Left forelimb (tissue), 1 donor: ENCODE results near the gene KIF25.
"Not testable (repeated sequence)": the region's sequence is repeated elsewhere in the genome, so short reads cannot be mapped to it uniquely, and the experiment has no call there.

Experiments
- DNase-seq: peaks from one replicate; pipeline ENCODE4 v3.0.0-alpha.2; 2018; ENCODE audit warnings: low spot score

KIF25 gene

GRCh38 chr6:167995731-167996151 lies 1.7 kb upstream of the KIF25 start:
- DNase-seq = no peak

DNA sequence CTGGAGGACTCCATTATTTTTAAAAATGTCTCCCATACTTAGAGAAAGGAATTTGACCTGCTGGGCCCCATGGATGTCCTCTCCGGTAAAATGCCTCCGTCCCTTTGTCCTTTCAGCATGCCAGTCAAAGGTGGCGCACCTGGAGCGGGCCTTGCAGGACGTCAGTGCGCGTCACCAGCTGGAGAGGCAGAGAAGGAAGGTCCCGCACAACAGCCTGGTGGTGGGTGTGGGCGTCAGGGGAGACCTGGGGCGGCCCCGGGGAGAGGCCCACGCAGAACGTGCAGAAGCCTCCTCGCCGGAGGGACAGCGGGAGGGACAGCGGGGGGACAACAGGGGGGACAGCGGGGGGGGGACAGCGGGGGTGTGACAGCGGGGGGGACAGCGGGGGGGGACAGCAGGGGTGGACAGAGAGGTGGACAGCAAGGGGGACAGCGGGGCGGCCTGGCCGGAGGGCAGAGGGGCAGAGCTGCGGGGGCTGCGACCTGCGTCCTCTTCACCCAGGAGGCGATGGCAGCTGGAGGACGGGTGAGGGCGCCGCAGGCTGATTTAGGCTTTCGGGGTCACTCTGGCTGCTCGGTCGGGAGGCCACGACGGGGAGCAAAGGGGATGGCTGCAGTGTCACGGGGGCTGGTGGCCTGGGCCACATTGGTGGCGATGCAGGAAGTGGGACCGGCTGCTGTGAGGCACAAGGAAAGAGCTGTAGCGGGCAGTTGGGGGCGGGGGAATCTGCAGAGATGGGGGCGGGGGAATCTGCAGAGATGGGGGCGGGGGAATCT lies 859 bp upstream of the KIF25 start:
- DNase-seq = no peak

DNA sequence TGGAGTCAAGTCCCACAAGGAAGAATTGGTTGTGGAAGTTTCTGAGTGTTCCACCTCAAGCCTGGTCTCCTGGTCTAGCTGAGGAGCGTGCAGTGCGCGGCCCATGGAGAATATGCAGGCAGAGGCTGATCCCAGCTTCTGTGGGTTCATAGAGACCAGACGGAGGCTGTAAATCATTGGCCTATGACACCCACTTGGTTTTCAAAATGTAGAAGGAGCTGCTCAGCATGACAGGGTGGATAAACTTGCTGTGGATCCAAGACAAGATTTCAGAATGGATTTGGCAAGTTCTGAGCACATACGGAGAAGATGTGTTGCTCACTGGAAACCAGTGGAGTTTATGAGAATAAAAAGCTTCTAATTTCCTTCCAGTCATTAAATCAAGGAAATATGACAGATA lies 744 bp downstream of the KIF25 start:
- DNase-seq = no peak

- DNase-seq = no peak
Measured at GRCh38 chr6:168000198-168001028, 2.9 kb downstream of the KIF25 start.

GRCh38 chr6:168001029-168001332 lies 3.5 kb downstream of the KIF25 start:
- no peak for DNase-seq

DNA sequence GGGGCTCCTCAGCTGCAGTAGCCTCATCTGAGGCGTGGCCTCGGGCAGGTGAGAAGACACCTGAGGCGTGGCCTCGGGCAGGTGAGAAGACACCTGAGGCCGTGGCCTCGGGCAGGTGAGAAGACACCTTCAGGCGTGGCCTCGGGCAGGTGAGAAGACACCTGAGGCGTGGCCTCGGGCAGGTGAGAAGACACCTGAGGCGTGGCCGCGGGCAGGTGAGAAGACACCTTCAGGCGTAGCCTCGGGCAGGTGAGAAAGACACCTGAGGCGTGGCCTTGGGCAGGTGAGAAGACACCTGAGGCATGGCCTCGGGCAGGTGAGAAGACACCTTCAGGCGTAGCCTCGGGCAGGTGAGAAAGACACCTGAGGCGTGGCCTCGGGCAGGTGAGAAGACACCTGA lies 4.0 kb downstream of the KIF25 start:
- DNase-seq = not testable (repeated sequence)

- no peak for DNase-seq
Measured at GRCh38 chr6:168002804-168003203, 5.3 kb downstream of the KIF25 start.

GRCh38 chr6:168004023-168004422 lies 6.6 kb downstream of the KIF25 start:
- no peak for DNase-seq

GRCh38 chr6:168004945-168005344 lies 7.5 kb downstream of the KIF25 start:
- no peak for DNase-seq

GRCh38 chr6:168005796-168006195 lies 8.3 kb downstream of the KIF25 start:
- DNase-seq = no peak

- no peak for DNase-seq
Measured at GRCh38 chr6:168007592-168008338, 10.3 kb downstream of the KIF25 start.

DNA sequence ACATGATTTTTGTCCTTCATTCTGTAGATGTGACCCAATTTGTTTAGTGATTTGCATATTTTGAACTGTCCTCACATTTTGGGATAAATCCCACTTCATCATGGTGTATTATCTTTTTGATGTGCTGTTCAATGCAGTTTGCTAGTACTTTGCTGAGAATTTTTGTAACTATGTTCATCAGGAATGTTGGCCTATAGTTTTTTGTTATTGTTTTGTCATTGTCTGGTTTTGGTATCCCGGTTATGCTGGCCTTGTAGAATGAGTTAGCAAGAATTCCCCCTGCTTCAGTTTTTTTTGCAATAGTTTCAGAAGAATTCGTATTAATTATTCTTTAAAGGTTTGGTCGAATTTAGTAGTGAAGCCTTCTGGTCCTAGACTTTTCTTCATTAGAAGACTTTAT lies 11.9 kb downstream of the KIF25 start:
- DNase-seq = no peak

DNA sequence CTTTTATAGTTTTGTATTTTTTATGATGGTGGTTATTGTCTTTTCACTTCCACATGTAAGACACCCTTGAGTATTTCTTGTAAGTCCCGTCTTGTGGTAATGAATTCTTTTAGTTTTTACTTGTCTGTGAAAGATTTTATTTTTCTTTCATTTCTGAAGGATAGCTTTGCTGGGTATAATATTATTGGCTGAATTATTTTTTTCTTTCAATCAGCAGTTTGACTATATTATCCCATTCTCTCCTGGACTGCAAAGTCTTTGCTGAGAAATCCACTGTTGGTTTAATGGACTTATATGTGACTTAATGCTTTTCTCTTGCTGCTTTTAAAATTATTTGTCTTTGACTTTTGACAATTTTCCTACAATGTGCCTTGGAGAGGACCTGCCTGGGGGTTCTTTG lies 13.8 kb downstream of the KIF25 start:
- no peak for DNase-seq

GRCh38 chr6:168012431-168013249 lies 15.2 kb downstream of the KIF25 start:
- DNase-seq = peak; percentile 47

DNA sequence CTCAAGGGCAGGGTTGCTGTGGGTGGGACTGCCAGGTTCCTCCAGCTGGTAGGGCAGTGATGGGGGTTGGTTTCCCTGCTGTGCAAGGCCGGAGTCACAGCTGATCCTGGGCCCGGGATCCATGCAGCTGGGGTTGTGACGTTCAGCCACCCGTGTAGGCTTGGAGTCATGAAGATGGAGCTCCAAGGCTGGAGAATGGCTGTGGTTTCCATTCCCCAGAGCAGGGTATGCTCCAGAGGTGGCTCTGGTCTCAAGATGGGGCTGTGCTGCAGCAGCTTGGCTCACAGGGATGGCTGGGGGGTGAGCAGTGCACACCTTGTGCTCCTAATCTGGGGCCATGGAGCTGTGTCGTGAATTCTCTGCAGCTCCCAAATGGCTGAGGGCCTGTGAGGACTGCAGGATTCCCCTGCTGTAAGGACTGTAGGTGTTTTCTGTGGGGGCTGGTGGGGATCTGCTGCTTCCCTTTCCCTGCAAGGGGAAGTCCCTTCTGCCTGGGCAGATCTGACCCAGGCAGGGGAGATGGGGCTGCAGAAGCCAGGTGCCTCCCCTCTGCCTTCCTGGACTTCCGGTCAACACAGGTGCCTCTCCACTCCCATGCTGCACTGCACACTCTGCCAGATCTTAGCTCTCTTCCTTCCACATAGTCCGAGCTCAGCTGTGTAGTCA lies 15.9 kb downstream of the KIF25 start:
- DNase-seq = peak; percentile 55

DNA sequence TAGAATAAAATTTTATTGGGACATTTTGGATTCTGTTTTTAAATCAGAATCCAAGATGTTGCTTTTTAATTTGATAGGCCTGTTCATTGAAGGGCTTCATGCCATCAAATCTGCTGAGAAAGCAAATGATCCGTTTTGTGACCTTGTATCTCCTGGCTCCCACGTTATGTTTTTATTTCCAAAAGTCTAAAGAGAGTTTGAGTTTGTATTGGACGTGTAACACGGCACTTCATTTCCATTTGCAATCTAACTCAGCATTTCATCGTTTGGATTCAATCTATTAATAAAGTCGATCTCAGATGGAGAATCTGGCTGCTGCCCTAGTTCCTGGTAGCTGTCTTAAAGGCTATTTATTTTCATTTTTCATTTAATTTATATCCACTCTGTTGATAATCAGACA lies 17.0 kb downstream of the KIF25 start:
- DNase-seq = no peak

- DNase-seq = peak; percentile 36
Measured at GRCh38 chr6:168015009-168015408, 17.5 kb downstream of the KIF25 start.

DNA sequence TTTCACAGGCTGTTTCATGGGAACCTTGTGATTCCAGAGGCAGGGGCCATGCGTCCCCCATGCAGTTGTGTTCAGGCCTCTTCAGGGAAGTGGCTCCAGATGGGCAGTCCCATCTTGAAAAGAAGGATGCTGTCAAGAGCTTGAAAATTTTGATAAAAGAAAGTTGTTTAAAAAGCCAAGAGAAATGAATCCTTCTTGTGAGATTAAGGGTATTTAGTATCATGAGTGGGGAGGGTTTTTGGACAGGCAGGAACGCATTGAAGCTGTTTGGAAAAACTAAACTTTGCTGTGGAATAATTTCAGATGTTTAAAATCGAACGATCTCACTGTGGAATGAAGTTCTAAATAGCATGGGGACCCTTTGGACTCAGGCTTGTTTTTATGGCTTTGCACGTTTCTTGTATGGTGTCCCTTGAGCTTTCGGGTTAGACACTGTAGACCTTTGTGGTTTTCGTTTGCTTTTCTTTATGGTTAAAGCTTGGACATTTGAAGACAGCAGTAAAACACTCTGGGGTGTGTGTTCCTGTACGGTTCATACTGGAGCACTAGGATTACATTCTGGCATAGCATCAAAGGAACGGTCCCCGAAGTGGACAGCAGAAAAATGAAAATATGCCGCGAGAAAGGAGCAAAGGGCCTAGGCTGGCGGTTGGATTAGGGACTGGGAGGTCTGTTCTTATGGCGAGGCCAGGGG lies 18.2 kb downstream of the KIF25 start:
- DNase-seq = peak; percentile 62

DNA sequence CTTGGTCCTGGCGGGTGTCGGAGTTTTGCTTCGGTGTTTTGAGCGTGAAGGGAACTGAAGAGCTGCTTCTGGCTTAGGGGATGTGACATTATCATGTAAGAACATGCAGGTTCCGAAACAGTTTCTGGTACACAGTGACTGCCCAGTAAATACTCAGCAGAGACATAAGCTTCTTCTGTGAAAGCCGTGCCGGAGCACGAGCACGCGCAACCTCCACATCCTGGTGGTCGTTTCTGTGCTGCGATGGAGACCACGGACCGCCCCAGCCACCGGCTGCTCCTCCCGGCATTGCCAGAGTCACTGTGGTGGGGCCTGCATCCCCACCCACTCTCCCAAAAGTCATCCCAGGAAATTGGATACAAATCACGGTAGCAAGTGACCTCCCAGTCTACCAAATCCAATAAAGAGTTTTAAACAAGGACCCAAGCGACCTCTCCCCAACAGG lies 18.7 kb downstream of the KIF25 start:
- DNase-seq = peak; percentile 63

DNA sequence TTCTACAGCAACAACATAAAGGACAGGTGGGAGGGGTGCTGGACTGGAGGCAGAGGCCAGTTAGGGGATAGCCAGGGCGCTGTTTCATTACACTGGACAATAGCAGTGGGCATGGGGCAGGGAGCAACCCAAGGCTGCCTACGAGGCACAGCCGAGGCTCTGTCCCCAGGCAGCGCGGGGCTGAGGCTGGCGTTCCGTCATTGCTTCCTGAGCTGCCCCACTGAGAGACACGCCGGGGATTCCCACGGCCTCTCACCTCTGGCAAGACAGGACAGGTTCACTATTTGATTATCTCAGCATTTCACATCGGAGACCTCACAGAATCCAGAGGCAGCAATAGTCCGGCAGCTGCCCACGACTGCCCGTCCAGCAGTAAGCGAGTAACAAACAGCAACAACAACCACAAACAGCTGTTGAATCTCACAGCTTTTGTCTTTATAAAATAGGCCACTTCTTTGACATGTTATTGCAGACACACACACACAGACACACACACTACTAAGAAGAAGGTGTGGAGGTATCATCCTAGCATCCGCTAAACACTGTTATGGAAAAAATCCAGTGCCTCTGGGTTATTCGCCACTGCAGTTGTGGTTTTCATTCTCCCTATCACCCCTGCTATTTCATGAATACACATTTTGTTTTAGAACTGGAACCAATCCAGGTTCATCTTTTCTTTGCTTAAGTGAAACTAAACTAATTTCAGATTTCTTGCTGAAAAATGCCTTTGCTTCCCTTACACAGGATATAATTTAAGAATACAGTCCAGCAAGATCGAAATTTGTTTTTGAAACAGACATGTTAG lies 19.5 kb downstream of the KIF25 start:
- DNase-seq = peak; percentile 53
